GM15510 (cell line): ENCODE data around the gene URB1.

ENCODE experiments used
- POLR2A ChIP-seq: IDR thresholded peaks from 3 replicates; pipeline ENCODE4 v1.6.1; 2011; ENCODE audit warnings: borderline replicate concordance; ENCODE audit not compliant: insufficient read length; ENCODE audit errors: extremely low read depth

Gene URB1

GRCh38 chr21:32368386-32368785 lies 24.4 kb downstream of the URB1 start:
- TF ChIP-seq POLR2A, result no peak

- no peak for TF ChIP-seq POLR2A
These were observed 25.7 kb downstream of the URB1 start for GRCh38 chr21:32367158-32367557.

GRCh38 chr21:32366191-32366590 lies 26.6 kb downstream of the URB1 start:
- TF ChIP-seq POLR2A, result no peak

GRCh38 chr21:32364796-32365195 lies 28.0 kb downstream of the URB1 start:
- TF ChIP-seq POLR2A, result no peak

GRCh38 chr21:32364387-32364786 lies 28.4 kb downstream of the URB1 start:
- no peak for TF ChIP-seq POLR2A

- no peak for TF ChIP-seq POLR2A
These were observed 32.3 kb downstream of the URB1 start for GRCh38 chr21:32360401-32360975.

GRCh38 chr21:32359719-32360260 lies 33.0 kb downstream of the URB1 start:
- TF ChIP-seq POLR2A, result no peak

- no peak for TF ChIP-seq POLR2A
These were observed 35.9 kb downstream of the URB1 start for GRCh38 chr21:32356874-32357395.

GRCh38 chr21:32353002-32353711 lies 39.7 kb downstream of the URB1 start:
- no peak for TF ChIP-seq POLR2A

GRCh38 chr21:32352526-32352925 lies 40.3 kb downstream of the URB1 start:
- no peak for TF ChIP-seq POLR2A

- no peak for TF ChIP-seq POLR2A
These were observed 41.4 kb downstream of the URB1 start for GRCh38 chr21:32351428-32351827.

- no peak for TF ChIP-seq POLR2A
These were observed 41.8 kb downstream of the URB1 start for GRCh38 chr21:32350981-32351380.

GRCh38 chr21:32350211-32350980 lies 42.4 kb downstream of the URB1 start:
- no peak for TF ChIP-seq POLR2A

- TF ChIP-seq POLR2A, result no peak
These were observed 43.4 kb downstream of the URB1 start for GRCh38 chr21:32349333-32349944.
